ENCODE data around the gene ORAI2.

The ORAI2 gene

DNA sequence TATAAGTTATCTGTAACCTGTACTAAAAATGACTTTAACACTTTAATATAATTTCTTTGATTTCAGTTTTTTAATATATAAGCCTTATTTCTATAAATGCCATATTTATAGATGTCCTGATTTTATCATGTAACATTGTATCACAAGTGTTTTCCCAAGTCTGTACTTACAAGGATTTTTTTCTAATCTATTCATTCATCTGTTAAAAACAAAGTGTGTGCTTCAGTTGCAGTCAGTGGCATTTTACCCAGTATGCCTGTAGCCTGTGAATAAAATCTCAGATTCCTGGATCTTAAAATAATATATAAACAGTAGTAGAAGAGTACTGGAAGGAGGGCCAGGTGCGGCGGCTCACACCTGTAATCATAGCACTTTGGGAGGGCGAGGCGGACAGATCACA is 19.8 kb upstream of the ORAI2 start:
- no peak for DNase-seq (ENCODE audit: low read depth in 1 of 2, low spot score in 1 of 2)

DNA sequence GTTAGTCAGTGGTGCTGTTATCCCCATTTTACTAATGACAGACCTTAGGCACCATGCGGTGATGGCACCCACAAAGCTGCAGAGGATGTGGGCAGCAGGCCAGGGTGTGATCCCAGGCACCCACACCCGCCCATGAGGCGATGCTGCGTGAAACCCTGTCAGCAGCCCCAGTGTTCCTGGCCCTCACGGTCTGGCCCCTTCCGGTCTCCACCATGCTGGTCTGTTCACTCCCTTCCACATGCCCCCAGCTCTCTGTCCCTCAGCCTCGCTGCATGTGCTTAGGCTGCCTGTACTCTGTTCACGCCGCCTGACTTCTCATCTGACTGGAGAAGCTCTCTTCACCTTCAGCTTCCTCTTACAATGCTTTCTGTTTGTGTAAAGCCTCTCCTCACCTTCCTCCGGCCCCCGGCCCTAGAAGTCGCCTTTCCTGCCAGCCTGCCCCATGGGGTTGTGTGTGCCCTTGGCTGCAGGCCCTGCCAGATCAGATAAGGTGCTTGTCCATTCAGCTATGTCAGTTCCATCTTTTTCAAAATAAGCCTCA is 17.6 kb upstream of the ORAI2 start:
- peak in 1 of 2 donors; percentile 29 for DNase-seq (ENCODE audit: low read depth in 1 of 2, low spot score in 1 of 2)

GRCh38 chr7:102416406-102416805 is 17.0 kb upstream of the ORAI2 start:
- no peak for DNase-seq (ENCODE audit: low read depth in 1 of 2, low spot score in 1 of 2)

DNA sequence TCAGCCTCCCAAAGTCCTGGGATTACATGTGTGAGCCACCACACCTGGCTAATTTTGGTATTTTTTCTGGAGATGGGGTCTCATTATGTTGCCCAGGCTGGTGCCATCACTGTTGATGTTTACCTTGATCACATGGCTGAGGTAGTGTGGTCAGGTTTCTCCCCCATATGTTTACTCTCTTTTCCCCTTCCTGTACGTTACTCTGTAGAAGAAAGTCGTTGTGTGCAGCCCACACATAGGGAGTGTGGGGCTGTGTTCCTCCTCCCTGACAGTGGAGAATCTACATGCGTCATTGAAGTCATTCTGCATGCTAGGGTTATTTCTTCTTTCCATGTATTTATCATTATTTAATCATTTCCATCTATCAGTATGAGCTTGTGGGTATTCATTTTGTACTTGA is 16.3 kb upstream of the ORAI2 start:
- no peak for DNase-seq (ENCODE audit: low read depth in 1 of 2, low spot score in 1 of 2)

DNA sequence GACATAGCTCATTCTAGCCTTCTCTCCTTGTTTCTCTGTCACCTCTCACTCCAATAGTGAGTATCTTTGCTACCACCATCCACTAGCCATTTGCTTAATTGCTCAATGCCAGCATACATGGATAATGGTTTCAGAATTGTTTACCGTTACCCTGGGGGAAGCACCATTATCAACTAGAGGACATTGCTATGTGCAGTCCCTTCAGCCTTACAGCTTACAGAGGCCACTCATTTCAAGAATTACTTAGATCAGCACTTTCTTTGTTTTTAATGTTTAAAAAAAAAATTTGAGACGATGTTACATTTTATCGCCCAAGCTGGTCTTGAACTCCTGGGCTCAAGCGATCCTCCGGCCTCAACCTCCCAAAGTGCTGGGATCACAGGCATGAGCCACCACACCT is 14.8 kb upstream of the ORAI2 start:
- no peak for DNase-seq (ENCODE audit: low read depth in 1 of 2, low spot score in 1 of 2)

- DNase-seq (ENCODE audit: low read depth in 1 of 2, low spot score in 1 of 2) = no peak
These were observed 11.6 kb upstream of the ORAI2 start for GRCh38 chr7:102421706-102422240.

DNA sequence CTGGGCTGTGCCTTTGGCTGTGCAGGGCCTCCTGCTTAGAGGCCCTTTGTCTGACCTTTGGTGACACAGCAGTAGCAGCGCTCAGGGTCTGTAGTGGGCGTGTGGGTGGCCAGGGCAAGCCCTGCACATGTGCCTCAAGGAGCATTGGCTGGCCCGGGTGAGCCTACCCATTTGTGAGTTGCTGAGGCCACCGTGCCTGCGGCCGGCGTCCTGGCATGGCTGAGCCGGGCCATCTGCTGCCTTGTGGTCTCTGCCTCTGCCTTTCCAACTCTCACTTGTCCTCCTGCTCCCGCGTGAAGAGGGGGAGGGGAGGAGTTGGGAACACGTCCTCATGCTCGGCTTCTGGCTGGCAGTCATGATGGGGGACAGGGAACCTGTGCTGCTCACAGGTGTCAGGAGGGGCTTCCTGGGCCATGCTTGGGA is 9.2 kb upstream of the ORAI2 start:
- DNase-seq (ENCODE audit: low read depth in 1 of 2, low spot score in 1 of 2) = no peak

DNA sequence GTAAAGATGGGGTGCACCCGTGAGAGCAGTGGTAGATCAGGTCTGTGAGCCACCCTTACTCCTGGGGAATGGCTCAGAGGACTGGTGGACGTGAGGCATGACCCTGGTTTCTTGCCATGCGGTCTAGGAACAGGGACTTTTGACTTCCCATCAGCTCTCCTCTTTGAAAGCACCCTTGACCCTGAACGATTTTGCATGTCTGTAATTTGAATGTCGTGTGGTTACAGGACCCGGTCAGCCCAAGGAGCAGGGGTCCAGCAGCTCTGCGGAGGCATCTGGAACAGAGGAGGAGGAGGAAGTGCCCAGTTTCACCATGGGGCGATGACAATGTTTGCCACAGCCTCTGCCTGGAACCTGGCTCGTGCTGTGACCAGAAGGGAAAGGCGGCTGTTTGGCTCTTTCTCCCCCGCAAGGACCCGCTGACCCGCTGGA is 8.6 kb upstream of the ORAI2 start:
- DNase-seq (ENCODE audit: low read depth in 1 of 2, low spot score in 1 of 2) = no peak

- peak; percentile 62 to 74 for DNase-seq (ENCODE audit: low read depth in 1 of 2, low spot score in 1 of 2)
These were observed 7.6 kb upstream of the ORAI2 start for GRCh38 chr7:102425639-102426267.

DNA sequence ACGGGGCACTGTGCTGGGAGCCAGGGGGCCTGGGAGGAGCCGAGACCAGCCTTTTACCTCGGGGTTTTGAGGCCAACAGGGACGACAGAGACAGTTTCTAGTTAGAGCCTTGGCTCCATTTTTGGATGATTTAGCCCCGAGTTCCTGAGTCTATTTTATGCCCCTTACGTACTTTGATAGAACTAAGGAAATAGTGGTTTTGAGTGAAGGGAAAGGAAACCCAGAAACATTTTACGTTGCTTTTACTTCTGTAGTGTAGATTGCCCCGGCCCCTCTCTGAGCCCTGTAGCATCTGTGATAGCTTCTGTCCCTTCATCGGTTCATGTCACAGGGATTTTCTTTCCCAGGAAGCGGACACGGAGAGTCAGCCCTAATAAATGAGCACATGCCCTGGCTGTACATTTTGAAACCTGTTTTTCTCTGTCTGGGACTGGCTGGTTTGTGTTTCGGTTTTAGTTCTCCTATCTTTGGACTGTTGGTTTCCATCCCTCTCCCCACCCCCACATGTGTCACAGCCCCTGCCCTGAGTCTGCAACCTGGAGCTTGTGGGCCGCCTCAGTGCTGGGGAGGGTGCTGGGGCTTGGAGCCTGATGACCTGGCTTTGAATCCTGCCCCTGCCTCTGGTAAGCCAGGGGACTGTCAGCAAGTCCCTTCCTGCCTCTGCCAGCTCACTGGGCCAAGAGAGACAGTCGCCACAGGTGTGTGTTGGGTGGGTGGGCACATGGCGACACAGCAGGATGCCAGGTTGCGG is 6.9 kb upstream of the ORAI2 start:
- DNase-seq (ENCODE audit: low read depth in 1 of 2, low spot score in 1 of 2) = peak in 1 of 2 donors; percentile 57

DNA sequence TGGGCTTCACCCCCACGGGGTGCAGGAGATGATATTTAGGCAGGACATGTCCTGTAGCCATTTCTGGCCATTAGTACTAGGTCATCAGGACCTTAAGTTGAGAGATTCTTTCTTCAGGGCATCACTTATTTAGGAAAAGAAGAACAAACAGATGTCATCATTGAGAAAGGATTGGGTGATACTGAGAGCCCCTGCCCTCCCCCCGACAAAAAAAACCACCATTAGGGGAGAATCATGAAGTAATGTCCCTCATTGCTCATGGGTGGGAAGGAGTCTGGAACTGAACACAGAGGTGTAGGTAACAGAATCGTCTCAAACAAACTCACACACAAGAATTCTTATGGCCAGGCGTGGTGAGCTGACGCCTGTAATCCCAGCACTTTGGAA is 6.4 kb upstream of the ORAI2 start:
- DNase-seq (ENCODE audit: low read depth in 1 of 2, low spot score in 1 of 2) = no peak

- DNase-seq (ENCODE audit: low read depth in 1 of 2, low spot score in 1 of 2) = no peak
These were observed 4.1 kb upstream of the ORAI2 start for GRCh38 chr7:102429141-102429899.

DNA sequence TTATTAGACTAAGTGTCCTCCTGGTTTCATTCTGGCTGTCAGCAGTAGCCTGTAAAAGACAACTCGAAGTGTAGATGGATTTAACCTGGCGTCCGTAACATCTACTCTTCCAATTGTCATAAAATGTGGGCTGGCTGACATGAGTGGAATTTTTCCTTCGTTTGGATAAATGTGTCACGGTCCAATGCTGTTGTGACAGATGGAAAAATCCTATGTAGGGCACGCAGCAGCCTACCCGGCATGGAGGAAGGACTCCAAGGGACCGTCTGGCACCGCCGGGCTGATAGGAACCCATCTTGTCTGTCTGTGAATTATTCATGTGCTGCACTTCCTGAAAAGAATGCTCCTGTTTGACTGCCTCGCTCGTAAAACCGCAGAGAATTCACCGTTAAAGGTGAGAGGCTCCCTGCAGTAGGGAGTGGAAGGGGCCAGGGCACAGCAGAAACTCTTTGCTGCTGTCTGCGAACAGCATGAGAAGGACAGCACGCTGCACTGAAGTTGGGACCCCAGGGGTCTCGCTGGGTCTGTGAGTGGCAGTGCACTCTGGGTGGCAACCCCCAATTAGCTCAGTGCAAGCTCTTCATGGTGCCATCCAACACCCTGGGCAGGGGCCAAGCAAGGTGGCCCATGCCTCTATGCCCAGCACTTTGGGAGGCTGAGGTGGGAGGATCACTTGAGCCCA is 1.6 kb upstream of the ORAI2 start:
- DNase-seq (ENCODE audit: low read depth in 1 of 2, low spot score in 1 of 2) = peak; percentile 44 to 46

GRCh38 chr7:102432442-102433218 is 745 bp upstream of the ORAI2 start:
- DNase-seq (ENCODE audit: low read depth in 1 of 2, low spot score in 1 of 2) = no peak

- DNase-seq (ENCODE audit: low read depth in 1 of 2, low spot score in 1 of 2) = no peak
These were observed 688 bp downstream of the ORAI2 start for GRCh38 chr7:102434039-102434486.

- DNase-seq (ENCODE audit: low read depth in 1 of 2, low spot score in 1 of 2) = no peak
These were observed 2.7 kb downstream of the ORAI2 start for GRCh38 chr7:102436118-102436517.

GRCh38 chr7:102439963-102440795 is 6.8 kb downstream of the ORAI2 start:
- DNase-seq (ENCODE audit: low read depth in 1 of 2, low spot score in 1 of 2) = no peak

DNA sequence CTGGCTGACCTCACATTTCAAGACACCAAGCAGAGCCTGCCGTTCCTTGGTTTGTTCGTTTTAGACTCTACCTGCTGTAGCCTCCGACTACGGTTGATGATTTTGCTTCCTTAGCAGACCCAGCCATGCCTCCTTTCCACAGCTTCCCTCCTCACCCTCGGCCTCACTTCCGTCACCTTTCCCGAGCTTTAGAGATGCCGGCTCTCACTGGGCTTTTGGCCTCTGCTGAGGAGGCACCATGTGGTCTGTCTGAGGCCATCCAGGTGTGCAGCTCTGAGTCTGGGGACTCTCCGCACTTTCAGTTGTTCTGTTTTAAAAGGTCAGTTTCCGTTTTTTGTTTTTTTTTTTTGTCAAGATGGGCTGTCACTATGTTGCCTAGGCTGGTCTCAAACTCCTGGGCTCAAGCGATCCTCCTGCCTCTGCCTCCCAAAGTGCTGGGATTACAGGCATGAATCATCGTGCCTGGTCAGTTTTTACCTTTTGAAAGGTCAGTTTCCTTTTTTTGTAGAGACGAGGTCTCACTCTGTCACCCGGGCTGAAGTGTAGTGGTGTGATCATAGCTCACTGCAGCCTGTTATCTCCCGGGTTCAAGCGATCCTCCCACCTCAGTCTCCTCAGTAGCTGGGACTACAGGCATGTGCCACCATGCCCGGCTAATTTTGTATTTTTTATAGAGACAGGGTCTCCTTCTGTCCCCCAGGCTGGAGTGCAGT is 11.7 kb downstream of the ORAI2 start:
- DNase-seq (ENCODE audit: low read depth in 1 of 2, low spot score in 1 of 2) = no peak

- DNase-seq (ENCODE audit: low read depth in 1 of 2, low spot score in 1 of 2) = no peak
These were observed 12.3 kb downstream of the ORAI2 start for GRCh38 chr7:102445674-102446071.
